Endometrium (tissue), 2 donors: ENCODE results near the gene ASIC5.
A peak's percentile ranks its signal among the peaks of the same experiment; 100 is the strongest.

ENCODE experiments used
- FAIRE-seq: peaks from 2 replicates; lab custom pipeline; 2012; peaks lifted over from hg19 to GRCh38; lab: Jason Lieb, UNC
- donor health status: control.
- donor health status: control.

The ASIC5 gene

GRCh38 chr4:155879767-155880166 is 13.7 kb upstream of the ASIC5 start:
- no peak for FAIRE-seq

- FAIRE-seq = no peak
Measured at GRCh38 chr4:155878611-155879010, 12.5 kb upstream of the ASIC5 start.

DNA sequence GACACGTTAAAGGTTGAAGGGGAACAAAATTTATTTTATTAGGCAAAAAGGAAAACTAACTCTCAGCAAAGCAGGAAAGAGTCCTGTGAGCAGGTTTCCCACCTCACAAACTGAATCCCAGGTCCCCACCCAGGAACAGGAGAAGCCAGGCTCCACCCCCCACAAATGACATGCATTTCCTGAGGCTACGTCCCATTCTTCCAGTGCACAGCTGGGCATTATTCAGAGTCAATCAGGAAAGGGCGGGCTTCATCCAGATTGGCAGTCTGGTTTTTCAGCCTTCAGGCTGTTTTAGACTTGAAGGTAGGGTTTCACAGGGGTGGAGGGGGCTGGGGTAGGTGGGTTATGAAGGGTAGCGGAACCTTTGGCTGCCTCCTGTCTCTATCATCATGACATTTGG is 11.9 kb upstream of the ASIC5 start:
- FAIRE-seq = no peak

- FAIRE-seq = no peak
Measured at GRCh38 chr4:155875878-155876277, 9.8 kb upstream of the ASIC5 start.

GRCh38 chr4:155855897-155856296 is 10.2 kb downstream of the ASIC5 start:
- FAIRE-seq = no peak

GRCh38 chr4:155854582-155855226 is 11.4 kb downstream of the ASIC5 start:
- no peak for FAIRE-seq

DNA sequence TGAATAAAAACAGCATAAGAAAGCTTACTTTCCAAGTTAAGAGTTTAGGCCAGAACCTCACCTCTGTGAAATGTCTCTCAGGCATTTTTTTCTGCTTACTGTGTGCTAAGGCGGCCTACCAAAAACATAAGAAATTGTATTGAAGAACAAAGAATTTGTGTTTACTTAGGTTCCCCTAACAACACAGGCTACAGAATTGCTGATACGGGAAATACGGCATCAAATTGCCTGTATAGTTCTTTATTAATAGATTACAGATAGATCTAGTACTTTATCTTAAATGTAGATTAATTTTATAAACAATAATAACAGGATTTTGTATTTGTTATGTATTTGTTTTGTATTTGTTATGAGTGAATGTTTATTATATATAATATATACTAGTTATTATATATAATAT is 12.9 kb downstream of the ASIC5 start:
- FAIRE-seq = no peak

GRCh38 chr4:155849042-155849441 is 17.0 kb downstream of the ASIC5 start:
- no peak for FAIRE-seq

GRCh38 chr4:155846929-155847328 is 19.1 kb downstream of the ASIC5 start:
- FAIRE-seq = no peak

DNA sequence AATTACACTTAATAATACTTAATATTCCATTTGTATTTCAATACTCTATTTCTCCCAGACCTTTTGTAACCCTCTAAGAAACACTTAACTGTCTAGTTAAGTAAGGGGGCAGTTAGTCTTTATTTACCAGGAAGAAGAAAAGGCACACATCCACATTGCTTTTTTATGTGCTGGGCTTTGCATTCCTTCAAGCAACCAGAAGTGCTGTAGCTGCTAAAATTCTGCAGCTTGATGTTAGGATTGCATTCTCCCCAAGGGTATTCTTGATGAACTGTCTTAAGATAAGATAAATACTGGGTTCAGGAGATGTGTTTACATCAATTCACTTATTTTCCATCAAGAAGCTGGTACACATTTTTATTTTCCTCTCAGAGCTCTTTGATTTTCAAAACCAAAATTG is 24.0 kb downstream of the ASIC5 start:
- FAIRE-seq = no peak

DNA sequence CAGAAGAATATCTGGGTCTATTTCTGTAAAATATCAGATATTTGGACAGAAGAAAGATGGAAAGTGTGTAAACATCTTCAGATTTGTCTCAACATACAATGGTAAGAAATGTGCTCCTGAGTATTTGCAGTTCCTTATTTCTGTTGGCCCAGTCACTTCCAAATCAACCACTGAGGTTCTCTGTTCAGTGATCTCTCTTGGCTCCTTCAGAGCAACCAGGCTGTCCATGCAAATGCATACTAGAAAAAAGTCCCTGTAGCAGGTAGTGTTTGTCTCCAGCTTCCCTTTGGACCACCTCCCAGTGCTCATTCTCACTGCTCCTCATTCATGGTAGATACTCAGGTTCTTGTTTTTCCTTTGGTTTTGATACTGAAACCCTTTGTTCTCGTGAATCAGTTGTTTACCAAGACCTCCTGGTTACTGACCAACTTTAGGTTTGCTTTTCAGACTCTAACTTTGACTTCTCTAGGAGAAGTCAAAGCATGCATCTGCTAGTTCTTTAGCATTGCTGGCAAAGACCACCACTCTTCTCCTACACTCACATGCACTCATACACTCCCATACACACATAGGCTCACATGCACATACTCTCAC is 28.8 kb downstream of the ASIC5 start:
- FAIRE-seq = no peak

DNA sequence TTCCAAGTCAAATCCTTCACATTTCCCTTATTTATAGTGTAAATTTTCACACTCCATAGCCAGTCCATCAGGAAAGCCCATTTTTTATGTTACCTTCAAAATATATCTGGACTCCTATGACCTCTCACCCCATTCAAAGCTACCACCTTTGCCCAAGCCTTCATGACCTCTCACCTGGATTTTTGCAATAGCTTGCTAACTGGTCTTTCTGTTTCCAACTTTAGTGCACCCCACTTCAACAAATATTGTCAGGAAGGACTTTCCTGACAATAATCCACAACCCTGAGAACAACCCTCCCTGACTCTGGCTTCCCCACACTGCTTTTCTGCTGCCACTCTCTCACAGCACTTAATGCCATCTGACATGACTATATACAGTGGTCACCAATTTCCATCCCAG is 33.4 kb downstream of the ASIC5 start:
- FAIRE-seq = no peak

GRCh38 chr4:155828628-155829027 is 37.4 kb downstream of the ASIC5 start:
- FAIRE-seq = no peak

DNA sequence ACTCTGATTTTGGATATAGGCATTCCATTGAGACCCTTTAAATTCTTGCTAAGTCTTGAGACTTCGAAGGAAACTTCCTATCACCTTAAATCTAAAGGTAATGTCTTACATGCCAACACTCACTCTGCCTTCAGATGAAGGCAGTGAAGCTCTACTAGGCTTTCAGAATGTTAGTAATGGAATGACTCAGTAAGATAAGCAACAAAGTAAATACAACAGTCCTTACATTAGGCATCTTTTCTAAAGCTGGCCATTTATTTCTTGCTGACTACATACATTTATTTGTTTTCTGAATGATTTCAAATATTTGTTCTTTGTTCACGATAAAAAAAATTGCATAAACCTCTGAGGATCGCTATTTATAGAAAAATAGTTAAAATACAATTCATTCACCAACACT is 43.5 kb downstream of the ASIC5 start:
- no peak for FAIRE-seq

DNA sequence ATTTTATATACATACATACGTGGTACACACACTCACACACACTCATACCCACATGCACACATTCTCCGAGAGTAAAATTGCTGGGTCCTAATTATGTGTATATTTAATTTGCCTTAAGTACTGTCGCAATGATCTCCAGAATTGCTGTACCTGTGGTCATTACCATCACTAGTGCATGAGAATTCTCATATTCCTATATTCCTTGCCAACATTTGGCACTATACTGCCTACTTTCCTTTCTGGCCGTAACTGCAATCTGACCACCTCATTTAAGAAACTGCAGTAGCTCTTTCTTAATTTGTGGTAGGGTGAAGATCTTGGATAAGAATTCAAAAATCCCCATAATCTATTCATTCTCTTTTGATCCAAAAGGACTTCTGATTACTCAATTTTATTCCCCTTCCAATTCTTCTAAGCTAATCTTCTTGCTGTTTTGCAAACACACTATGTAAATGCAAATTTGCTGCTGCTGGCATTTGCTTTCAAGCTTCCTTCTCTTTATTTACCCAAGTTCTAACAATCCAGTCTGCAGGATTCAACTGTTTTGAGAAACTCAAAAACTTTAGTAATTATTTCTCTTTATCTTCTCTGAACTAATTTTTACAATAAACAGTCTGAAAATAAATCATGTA is 45.1 kb downstream of the ASIC5 start:
- peak; percentile 45 for FAIRE-seq

- FAIRE-seq = no peak
Measured at GRCh38 chr4:155819066-155819465, 47.0 kb downstream of the ASIC5 start.

DNA sequence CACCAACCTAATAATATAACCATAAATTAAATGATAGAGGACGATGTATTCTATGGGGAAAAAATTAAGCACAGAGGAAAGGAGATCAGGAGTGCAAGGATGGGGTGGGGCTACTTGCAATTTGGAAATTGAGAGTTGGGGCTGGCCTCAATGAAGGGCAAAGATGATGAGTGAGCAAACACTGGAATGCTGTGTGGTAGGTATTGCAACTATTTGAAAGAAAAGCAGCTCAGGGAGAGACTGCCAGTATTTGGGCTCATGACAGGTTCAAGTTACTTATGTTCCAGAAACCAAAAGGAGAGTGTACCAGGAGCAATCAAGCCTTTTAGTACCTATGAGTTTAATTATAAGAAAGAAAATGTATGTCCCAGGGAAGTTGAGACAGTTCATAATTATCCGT is 47.4 kb downstream of the ASIC5 start:
- no peak for FAIRE-seq

DNA sequence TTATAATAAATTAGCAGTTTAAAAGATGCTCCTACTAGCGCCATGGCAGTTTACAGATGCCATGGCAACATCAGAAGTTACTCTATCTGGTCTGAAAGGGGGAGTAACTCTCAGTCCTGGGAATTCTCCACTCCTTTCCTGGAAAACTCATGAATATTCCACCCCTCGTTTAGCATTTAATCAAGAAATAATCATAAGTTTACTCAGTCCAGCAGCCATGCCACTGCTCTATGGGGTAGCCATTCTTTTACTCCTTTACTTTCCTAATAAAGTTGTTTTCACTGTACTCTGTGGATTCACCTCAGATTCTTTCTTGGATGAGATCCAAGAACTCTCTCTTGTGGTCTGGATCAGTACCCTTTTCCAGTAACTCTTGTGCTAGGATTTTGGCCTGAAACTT is 55.0 kb downstream of the ASIC5 start:
- FAIRE-seq = no peak

DNA sequence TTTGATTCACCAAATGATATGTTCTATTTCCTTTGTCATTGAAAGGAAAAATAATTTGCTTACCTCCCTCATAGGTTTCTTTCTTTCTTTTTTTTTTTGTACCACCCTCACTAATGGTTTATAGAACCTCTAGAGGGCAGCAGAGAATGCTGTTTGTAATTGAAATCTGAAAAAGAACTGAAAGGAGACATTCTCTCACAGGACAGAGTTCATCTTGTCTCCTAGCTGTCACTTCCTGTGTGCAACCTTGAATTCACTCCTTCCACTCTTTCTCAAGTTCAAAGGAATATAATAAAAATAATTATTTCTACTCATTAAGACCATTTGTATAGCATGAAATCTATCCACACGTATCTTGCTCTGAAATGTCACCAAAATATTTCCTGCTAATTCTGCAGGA is 56.2 kb downstream of the ASIC5 start:
- FAIRE-seq = peak; percentile 97

GRCh38 chr4:155807021-155807420 is 59.1 kb downstream of the ASIC5 start:
- no peak for FAIRE-seq

DNA sequence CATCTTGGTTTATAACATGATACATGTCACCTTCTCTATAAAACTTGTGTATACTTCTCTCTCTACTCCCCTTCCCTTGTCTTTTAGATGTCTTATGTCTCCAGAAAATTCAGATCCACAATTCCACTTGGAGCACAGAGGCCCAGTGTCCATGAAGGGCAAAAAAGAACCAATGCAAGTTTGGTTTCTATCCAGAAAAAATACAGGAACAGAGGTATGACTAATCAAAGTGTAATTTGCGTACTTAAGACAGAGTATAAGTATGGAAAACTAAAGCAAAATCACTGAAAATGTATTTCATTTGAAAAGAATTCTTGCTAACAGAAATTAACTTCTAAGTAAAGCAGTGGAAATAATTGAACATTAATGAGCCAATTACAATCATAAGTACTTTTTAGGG is 61.1 kb downstream of the ASIC5 start:
- FAIRE-seq = no peak

- no peak for FAIRE-seq
Measured at GRCh38 chr4:155802190-155802959, 63.7 kb downstream of the ASIC5 start.

GRCh38 chr4:155800685-155801343 is 65.3 kb downstream of the ASIC5 start:
- no peak for FAIRE-seq
